ENCODE measurements around the gene CLCNKA.

The CLCNKA gene

DNA sequence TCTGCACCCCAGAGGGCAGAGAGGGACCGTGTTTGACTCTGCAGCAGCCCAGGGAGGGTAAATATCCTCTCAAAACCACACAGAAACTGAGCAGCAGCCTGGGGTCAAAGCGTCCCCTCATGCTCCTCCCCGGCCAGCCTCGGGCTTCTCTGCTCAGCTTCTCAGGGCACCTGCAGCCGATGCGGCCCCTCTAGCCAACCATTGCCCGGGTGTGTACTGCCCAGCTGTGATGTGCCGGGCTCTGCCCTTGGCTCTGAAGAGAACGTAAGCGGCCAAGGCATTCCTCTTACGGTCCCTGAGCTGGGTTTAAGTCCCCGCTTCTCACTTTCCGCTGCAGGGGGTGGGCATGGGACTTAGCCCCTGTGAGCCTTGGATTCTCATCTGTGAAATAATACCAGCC is 46.1 kb downstream of the CLCNKA start:
- no peak for DNase-seq (ENCODE audit: low read depth)
- TF ChIP-seq CTCF (IDR thresholded peaks at IDR 0.05; ENCODE audit: insufficient read depth, low read depth, low read length, missing control alignments): no peak
- no peak overlapping the region for H3K4me3 ChIP-seq (ENCODE audit: low read depth, low read length)

- no peak overlapping the region for H3K4me3 ChIP-seq (ENCODE audit: low read depth, low read length)
- no peak for TF ChIP-seq CTCF (IDR thresholded peaks at IDR 0.05; ENCODE audit: insufficient read depth, low read depth, low read length, missing control alignments)
- DNase-seq (ENCODE audit: low read depth): no peak
Measured at GRCh38 chr1:16068356-16069270, 46.8 kb downstream of the CLCNKA start.

- no peak overlapping the region for H3K4me3 ChIP-seq (ENCODE audit: low read depth, low read length)
- TF ChIP-seq CTCF (IDR thresholded peaks at IDR 0.05; ENCODE audit: insufficient read depth, low read depth, low read length, missing control alignments): no peak
- DNase-seq (ENCODE audit: low read depth): no peak
Measured at GRCh38 chr1:16070640-16071355, 49.0 kb downstream of the CLCNKA start.

- H3K4me3 ChIP-seq (ENCODE audit: low read depth, low read length): no peak overlapping the region
- TF ChIP-seq CTCF (IDR thresholded peaks at IDR 0.05; ENCODE audit: insufficient read depth, low read depth, low read length, missing control alignments): no peak
- no peak for DNase-seq (ENCODE audit: low read depth)
Measured at GRCh38 chr1:16071614-16072013, 49.8 kb downstream of the CLCNKA start.

GRCh38 chr1:16072095-16072494 is 50.3 kb downstream of the CLCNKA start:
- H3K4me3 ChIP-seq (ENCODE audit: low read depth, low read length): no peak overlapping the region
- no peak for DNase-seq (ENCODE audit: low read depth)
- TF ChIP-seq CTCF (IDR thresholded peaks at IDR 0.05; ENCODE audit: insufficient read depth, low read depth, low read length, missing control alignments): no peak

DNA sequence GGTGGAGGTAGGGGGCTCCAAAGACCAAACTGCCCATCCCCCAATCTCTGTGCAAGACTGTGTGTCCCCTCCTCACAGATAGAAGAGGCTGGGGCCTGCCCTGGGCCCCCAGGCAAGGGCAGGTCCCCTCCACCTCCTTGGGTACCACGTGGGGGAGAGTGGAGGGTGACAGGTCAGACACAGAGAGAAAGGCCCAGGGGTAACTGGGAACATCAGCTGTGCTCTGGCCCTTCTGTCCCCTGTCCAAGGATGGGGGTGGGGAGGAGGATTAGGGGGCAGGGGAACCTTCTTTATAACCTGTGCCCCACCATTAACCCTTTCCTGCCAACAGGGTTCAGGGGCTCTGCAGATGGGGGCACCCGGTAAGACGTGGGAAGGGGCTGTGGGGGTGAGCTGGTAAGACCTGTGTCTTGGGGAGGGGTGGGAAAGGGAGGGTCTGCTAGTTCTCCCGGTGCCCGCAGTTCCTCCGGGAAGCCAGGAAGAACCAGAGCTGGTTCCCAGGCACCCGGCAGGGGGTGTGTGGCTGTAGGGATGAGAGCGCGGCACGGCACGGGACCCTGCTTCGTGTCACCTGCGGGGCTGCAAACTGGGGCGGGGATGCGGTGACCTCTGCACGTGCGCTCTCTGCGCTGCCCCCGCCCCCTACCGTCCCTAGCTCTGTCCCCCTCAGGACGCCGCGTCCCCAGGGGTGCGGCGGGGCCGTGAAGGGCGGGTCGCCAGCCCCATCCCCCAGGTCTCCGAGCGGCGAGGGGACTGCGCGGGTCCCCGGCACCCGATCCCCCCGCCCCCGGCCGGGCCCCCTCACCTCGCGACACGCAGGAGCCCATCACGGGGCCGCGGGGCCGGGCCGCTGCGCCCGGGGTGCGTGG is 51.0 kb downstream of the CLCNKA start:
- DNase-seq (ENCODE audit: low read depth): no peak
- H3K4me3 ChIP-seq (ENCODE audit: low read depth, low read length): no peak overlapping the region
- no peak for TF ChIP-seq CTCF (IDR thresholded peaks at IDR 0.05; ENCODE audit: insufficient read depth, low read depth, low read length, missing control alignments)
